Activated CD4-positive, CD25-positive, alpha-beta regulatory T cell treated with anti-CD3 and anti-CD28 coated beads, Interleukin-2, amount 50 U/mL, for 16 hours (primary cell): ENCODE measurements around the gene GBE1.
"Not testable (repeated sequence)": the region's sequence is repeated elsewhere in the genome, so short reads cannot be mapped to it uniquely, and the experiment has no call there.

ENCODE experiments used
- DNase-seq: peaks from one replicate; pipeline ENCODE4 v3.0.0-alpha.2; 2020; ENCODE audit warnings: low read depth, low spot score

Gene GBE1

DNA sequence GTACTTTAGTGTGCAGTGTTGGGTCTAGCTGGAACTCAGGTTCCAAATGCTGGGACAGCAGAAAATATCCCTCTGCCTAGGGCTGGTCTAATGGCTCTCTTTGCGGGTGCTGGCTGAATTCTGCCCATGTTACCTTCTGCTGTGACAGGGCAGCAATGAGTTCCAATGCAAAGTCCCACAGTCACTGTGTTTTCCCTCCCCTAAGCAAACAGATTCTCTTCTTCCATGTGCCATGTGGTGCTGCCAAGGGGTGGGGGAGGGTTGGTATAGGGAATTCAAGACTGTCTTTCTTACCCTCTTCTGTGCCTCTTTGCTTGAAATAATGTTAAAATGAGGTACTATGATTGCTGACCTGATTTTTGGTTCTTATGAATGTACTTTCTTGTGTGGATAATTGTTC is 229.6 kb downstream of the GBE1 start:
- DNase-seq: no peak

DNA sequence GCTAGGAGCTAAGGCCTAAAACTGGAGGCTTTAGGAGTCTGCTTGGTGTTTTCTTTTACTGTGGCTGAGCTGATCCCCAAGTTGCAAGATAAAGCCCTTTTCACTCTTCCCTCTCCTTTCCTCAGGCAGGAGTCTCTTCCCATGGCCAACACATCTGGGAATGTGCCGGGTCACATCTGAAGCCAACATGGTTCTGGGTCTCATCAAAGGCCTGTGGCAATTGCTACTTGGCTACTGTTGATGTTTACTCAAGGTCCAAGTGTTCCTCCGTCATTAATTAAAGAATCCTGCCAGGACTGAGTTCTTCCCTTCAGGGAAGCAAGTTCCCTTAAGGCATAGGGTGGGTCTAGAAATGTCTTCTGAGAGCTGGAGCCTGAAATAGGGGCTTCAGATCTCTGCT is 230.2 kb downstream of the GBE1 start:
- no peak for DNase-seq

DNA sequence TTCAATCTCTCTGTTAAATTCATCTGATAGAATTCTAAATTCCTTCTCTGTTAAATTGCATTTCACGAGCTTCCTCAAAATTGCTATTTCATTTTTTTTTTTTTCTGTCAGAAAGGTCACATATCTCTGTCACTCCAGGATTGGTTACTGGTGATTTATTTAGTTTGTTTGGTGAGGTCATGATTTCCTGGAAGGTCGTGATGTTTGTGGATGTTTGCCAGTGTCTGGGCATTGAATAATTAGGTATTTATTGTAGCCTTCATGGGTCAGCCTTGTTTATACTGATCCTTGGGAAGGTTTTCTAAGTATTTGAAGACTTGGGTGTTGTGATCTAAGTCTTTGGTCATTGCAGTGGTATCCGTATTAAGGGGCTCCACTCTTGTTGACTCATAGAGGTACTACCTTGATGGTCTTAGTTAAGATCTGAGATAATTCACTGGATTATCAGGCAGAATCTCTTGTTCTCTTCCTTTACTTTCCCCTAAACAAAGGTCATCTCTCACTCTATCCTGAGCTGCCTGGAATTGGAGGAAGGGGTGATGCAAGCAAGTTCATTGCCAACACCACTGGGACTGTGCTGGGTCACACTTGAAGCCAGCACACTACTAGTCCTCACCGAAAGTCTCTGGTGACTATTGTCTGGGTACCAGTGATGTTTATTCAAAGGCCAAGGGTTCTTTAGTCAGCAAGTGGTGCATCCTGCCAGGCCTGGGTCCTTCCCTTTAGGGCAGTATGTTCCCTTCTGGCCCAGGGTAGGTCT is 231.1 kb downstream of the GBE1 start:
- DNase-seq: no peak

DNA sequence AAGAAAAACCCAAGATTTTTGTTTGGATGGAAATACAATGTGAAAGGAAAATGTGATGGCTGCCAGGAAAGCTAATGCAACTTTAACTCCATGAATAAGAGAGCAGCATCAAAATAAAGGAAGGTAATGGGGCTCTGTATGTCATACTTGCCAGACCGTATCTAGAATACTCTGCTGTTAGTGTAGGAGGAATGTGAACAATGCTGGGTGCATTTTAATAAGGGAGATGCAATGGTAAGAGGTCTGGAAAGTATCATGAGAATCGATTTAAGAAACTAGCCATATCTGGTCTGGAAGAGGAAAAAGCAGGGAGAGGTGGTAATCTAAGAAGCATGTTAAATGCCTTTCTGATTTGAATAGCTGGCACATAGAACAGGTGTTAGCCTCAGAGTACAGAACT is 239.6 kb downstream of the GBE1 start:
- DNase-seq: no peak

DNA sequence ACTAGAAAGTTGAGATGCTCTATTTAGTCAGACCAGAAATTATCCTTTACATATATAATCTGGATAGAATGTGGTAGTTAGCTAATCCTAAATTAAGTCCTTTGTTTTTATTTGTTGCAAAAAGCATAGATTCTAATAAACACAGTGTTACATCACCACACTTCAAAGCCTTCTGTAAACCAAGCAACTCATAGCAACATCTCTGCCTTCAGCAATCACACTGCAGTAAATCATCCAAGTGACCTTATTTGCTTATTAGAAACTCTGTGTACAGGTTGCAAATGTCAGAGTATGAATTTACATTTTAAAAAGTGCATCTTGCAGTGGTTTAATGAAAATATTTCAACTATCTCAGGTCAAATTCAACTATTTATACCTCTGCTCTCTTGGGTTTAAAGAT is 242.5 kb downstream of the GBE1 start:
- no peak for DNase-seq

DNA sequence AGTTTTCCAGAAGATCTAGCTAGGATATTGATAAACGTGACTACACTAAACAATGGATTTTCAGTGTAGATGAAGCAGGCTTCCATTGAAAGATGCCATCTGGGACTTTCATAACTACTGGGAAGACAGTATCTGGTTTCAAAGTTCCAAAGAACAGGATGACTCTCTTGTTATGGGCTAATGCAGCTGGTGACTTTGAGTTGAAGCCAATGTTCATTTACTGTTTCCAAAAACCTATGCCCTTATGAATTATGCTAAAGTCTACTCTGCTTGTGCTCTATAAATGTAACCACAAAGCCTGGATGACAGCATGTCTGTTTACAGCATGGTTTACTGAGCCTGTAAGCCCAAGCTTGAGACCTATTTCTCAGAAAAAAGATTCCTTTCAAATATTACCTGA is 245.4 kb downstream of the GBE1 start:
- DNase-seq: no peak

DNA sequence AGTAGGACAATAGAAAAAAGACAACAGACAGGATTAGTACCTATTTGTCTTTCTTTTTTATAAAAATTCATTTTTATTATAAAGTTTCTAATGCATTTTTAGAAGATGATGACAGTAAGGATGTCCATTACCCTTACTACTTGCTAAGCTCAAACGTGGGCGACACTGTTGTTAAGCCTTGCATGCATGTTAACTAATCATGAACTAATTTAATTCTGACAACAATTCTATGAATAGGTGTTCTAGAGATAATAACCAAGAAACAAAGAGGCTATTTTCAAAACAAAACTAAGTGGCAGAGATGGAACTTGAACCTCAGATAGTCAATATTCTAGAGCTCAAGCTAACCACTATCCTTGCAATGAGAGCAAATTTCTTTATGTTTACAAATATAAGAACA is 247.9 kb downstream of the GBE1 start:
- DNase-seq: no peak

DNA sequence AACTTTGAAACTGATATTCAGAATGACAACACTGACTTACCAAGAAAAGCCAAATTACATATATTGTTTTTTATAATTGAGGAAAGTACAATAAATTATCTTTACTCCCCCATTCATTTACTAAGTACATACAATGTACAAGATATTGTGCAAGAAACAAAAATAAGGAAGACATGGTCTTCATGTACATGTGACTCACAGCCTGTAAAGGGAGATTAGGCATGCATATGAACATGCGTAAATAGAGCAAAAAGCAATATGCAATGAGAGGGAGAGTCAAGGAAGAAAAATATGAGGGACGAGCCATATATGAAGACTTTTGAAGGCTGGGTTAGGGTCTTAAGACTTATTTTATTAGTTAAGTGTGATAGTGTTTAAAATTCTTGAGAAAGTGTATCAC is 258.4 kb downstream of the GBE1 start:
- no peak for DNase-seq

DNA sequence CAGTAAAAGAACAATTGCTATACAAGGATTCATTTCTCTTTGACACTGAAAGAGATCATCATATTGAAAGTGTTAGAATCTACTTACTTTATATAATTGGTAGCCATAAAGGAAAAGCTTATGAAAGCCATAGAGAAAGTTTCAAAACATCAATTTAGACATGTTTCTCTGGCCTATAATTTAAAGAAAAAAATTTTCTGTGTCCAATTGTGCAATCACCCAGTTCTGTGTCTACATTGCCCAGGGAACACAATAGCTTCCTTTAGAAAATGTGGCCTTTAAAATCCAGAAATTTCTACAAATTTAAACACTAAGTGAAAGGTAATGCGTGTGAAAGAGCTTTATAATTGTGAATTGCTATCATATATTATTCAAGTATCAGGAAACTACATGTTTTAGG is 259.2 kb downstream of the GBE1 start:
- DNase-seq: no peak

DNA sequence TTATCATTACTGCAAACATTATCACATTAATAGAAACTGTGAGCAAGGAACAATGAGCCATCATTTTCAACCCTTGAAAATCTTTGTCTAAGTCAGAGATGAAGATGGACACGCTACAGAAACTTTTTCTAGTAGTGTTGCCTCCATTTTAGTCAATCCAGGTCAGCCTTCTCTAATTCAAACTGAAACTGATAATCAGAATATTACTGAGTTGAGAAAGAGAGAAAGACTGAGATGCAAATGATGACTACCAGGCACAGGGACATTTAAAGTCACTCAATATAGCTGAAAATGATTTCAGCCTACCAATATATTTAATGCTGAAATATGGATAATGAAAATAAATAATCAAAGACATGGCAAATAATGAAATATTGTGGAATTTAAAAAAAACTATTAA is 261.4 kb downstream of the GBE1 start:
- no peak for DNase-seq

DNA sequence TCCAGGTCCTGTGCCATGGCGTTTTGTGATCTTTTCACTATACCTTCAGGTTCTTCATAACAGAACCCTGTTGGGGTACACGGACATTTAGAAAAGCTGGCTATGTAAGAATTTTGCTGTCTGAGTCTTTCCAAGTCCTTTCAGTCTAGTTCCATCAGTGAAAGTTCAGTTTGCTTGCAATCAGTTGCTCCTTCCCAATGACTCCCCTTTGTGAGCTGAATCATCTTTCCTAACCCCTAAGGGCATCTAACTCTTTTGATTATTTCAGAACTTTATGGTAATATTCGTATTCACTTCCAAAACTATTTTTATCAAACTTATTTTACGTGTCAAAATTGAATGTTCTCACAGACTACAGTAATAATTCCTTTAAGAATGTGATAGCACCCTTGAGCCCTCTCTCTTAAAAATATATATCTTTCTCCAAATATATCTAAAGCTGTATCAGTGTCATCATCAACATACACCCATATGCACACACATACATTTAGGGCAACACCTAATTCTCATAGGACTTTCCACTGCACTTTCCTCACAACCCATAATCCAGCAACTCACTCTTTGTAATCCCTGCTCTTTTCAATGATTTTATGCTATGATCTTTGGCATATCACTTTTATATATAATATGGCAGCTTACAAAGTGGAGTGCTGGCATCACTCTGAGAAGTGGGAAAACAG is 263.7 kb downstream of the GBE1 start:
- DNase-seq: no peak

DNA sequence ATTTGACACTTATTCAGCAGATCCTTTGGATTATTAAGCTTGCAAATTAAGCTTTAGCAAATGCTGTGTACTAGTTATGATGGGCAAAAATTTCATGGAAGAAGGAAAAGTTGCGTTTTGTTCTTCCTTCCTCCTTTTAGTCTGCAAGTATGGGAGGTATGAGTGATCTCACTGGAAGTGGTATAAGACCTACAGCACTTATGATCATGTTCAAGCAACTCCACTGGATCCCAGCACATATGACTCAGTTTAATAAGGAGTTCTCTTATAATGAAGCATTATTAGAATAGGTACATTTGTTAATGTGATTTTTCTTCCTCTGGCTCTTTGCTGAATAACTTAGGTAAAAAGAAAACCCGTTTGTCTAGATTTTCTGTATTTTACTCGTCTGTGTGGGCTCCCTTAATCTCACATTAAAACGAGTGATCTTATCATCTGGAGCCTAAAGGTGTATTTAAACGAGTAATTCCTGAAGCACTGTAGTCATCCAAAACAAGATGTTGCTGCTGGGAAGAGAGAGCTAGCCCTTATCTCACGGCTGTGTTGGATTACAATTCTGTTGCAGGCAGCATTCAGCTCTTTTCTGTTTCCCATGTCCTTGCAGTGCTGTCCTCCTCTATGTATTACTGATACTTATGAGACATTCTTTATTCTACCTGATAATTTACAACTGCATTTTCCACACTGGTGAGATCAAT is 264.9 kb downstream of the GBE1 start:
- no peak for DNase-seq

DNA sequence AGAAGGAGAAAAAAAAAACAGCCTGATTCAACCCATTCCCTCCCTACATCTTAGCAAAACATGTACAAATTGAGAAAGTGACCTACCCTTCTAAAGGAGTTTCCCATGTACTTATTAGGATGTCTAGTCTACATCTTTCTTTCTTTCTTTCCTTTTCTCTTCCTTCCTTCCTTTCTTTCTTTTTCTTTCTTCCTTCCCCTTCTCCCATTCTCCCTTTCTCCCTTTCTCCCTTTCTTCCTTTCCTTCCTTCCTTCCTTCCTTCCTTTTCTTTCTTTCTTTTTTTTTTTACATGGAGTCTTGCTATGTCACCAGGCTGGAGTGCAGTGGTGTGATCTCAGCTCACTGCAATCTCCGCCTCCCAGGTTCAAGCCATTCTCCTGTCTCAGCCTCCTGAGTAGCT is 269.0 kb downstream of the GBE1 start:
- not testable (repeated sequence) for DNase-seq

DNA sequence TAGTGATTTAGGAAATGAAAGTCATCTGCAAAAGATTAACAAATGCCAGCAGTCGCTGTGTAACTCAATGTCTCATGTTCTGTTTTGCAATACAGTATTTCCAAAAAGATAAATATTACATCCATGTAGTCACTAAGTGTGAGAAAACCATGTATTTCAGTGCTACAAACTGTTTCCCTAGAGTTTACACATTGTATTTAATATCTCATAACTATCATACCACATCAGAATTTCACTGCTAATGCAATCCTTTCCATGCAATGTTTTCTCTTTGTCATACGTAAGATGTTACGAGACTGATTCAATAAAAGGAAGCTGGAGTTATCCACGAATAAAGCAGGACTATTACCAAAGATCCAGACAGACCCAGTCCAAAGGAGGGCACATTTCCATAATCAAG is 269.4 kb downstream of the GBE1 start:
- DNase-seq: no peak

DNA sequence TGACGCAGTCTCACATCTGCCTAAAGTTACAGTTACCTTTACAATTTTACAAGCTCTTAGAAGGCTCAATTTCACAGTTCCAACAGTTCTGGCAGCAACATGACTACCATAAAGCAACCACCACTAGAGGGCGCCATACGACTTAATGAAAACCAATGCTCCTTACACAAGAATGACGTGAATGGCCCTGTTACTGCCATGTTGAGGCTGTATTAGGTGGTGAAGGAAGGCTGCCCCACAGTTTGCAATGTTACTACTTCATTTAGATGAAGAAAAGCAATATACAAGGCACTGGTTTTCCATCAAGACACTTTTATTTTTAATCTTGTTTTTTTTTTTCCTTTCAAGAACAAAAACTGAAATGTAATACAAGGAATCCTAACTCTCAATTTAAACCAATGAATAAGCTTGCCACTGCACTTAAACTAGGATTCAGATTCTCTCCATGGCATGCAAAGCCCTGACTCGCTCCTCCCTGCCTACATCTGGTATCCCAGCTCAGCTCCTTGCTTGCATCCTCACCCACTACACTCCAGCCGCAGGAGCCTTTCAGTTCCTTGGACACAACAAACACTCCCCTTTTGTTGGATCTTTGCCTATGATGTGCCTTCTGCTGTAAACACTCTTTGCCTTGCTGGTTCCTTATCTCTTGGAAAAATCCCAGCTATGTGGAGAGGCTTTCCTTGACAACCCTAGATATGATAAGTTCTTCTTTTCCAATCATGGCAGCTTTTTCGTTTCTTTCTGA is 270.7 kb downstream of the GBE1 start:
- peak; percentile 63 for DNase-seq

DNA sequence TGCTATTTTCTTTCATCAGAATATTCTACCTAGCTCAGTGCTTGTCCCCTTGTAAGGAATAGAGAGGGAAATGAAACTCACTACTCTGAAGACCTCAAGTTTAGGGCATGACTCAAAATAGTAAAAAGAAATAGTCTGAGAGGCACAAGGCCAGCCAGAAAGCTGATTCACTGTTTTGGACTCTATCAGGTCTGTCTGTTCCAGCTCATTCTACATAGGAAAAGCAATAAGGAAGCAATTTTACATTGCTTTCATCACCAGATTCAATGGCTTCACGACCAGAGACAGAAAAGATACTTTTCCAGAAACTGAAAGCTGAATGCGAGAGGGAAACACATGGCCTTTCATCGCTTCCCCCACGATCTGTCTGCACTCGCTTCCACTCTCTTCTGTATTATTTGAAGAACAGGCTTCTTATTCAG is 276.0 kb downstream of the GBE1 start:
- no peak for DNase-seq

DNA sequence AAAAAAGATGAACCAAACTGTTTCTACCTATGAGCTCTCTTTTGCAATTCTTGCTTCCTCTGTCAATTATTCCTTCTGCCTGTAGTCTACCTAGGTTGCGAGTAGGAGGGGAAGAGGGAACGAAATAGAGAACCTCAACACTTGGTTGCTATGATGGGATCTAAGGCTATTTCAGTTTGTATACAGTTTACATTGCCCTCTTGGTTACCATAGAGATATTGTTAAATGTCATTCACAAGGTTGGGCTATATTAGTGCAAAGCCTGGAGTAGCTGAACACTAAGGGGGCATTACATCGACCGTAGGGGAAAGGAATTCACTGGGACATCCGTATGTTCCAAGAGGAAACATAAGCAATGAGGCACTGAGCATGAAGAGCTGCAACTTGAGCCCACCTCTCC is 276.9 kb downstream of the GBE1 start:
- no peak for DNase-seq

DNA sequence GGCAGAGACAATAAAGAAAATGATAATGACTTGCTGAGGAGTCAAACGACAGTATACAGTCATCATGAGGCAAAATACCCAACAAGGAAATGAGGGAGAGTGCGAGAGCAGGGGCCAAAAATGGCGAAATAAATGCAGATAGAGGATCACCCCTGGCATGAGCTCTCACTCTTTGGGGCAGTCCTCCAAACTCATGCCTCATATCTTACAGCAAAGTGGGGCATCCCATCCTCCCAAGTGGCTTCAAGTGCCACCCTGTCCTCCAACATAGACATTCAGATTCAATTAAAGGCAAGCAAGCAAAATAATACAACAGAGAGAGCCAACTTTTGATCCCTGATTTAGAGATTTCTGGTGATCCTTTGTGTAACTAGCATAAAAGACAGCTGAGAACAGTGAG is 278.4 kb downstream of the GBE1 start:
- no peak for DNase-seq

DNA sequence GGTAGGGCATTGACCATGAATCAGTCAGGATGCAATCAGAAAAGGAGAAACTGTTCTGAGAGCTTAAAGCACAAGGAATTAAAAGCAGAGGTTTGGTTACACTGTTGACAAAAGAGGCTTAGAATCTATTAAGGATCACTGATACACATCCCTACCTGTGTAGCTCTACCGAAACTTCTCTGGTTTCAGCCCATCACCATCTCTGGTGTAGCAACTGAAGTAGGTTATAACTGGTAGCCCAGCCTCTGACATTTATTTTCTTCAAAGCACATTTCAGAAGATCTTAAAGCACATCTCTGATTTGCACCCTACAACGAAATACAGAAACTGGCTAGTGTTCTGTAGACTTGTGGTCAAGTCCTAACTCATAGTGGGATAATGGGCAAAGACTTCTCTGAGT is 283.7 kb downstream of the GBE1 start:
- DNase-seq: no peak

DNA sequence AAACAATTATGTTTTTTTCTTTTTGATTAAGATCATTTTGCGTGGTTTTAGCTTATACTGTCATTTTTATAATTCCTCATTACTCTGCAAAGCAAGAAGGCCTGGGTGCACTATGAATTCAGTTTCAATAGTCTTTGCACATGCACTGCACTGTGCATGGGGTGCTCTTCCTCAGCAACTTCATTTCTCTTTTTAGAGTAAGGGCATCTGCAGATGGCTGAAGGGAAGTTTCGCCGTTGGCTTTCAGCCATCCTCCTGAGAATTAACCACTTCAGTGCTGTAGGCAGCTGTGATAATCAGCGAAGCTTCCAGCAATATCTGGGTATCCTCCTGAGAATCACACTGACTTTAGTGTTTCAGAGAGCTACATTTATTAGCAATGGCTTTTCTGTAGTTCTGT is 284.8 kb downstream of the GBE1 start:
- no peak for DNase-seq

DNA sequence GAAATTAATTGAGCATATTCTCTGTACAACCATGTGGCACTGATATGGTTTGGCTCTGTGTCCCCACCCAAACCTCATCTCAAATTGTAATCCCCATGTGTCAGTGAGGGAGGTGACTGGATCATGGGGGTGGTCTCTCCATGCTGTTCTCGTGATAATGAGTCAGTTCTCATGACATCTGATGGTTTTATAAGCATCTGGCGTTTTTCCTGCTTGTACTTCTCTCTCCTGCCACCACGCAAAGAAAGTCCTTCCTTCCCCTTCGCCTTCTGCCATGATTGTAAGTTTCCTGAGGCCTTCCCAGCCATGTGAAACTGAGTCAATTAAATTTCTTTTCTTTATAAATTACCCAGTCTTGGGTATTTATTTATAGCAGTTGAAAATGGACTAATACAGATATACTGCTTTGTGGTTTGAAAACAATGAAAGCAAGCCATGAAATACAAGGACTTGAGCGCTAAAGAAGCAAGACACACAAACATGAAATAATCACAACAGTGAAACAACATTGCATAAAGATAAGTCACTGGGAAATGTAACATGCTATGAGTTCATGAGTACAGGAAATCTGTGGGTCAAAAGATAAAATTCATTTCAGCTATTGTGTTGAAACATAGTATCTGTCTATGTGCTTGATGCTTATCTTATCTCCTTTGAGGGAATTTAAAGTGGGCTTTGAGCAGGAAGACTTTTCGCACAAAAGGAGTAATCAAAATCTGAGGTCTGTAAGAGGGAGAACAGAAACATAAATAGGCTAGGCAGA is 288.7 kb downstream of the GBE1 start:
- DNase-seq: no peak
